Thymus (tissue), 11 donors: ENCODE measurements around the gene ESRRB. TPM values are rescaled to one million over a fixed set of nuclear protein-coding genes. Genes with fewer than 3 reads are reported as not detected.

Experiments used
- DNase-seq, 9 donors: peaks; one replicate each; pipeline ENCODE4 v3.0.0-alpha.2; 2013; ENCODE audit warnings: low spot score in 9 of 9, low read depth in 6 of 9, missing footprints in 1 of 9
- H3K27ac ChIP-seq, 2 donors: one replicate each; pipeline ENCODE4 v1.5.1; 2013; ENCODE audit warnings: control low read depth in 1 of 2, low read depth in 1 of 2, low read length in 1 of 2, mild to moderate bottlenecking in 1 of 2, moderate library complexity in 1 of 2
- H3K27me3 ChIP-seq, 2 donors: one replicate each; pipeline ENCODE4 v1.5.1; 2013; ENCODE audit warnings: low read length in 1 of 2; ENCODE audit not compliant: control insufficient read depth in 2 of 2, insufficient read depth in 1 of 2
- H3K36me3 ChIP-seq, 2 donors: one replicate each; pipeline ENCODE4 v1.5.1; 2013; ENCODE audit warnings: low read length in 1 of 2, mild to moderate bottlenecking in 1 of 2, moderate library complexity in 1 of 2; ENCODE audit not compliant: control insufficient read depth in 2 of 2, insufficient read depth in 2 of 2
- H3K4me1 ChIP-seq, 2 donors: one replicate each; pipeline ENCODE4 v1.5.1; 2013; ENCODE audit warnings: low read length in 2 of 2; ENCODE audit not compliant: control insufficient read depth in 2 of 2, insufficient read depth in 2 of 2
- H3K4me3 ChIP-seq, 2 donors: one replicate each; pipeline ENCODE4 v1.5.1; 2013; ENCODE audit warnings: low read length in 2 of 2, control low read depth in 1 of 2, mild to moderate bottlenecking in 1 of 2
- H3K9me3 ChIP-seq, 2 donors: one replicate each; pipeline ENCODE4 v1.5.1; 2013; ENCODE audit warnings: low read length in 1 of 2, mild to moderate bottlenecking in 1 of 2; ENCODE audit not compliant: control insufficient read depth in 2 of 2, insufficient read depth in 1 of 2
- whole genome bisulfite sequencing: extraction: QIAGEN DNeasy Blood & Tissue Kit; methylation state at CpG from one replicate; pipeline ENCODE4 v1.1.7; 2013; 5-methylcytosine and 5-hydroxymethylcytosine counted together
- polyA plus RNA-seq: library from polyadenylated mRNA; stranded (reverse); fragments of 200-250 nt; gene quantifications from one replicate; pipeline ENCODE4 v1.2.3, GENCODE V29; 2013
- total RNA-seq: library from RNA; stranded (reverse); fragments of 120-200 nt; gene quantifications from one replicate; pipeline ENCODE4 v1.2.4, GENCODE V29; 2013
- donor health status: healthy.

The ESRRB gene
- total and polyA plus RNA-seq, 2 donors: 0.47 to 0.66 TPM

DNA sequence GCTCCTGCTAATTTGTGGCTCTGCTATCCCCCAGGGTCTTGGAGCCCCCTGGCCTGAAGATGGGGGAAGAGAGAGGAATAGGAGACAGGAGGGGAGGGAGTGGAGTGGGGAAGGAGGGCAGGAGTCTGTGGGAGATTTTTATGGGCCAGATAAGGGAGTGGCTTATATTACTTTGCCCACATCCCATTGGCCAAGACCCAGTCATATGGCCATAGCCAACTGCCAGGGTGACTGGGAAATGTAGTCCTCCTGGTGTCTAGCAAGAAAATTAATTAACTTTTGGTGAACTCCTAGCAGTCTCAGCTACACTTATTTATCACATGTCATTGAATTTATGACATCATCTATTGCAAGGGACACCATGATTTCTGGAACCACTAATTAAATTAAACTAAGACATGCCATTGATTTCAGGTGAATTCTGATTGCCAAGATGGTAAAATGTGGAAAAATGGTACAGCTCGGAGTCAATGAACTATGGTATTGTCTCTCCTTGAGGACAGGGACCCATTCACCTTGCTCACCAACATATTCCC lies 50.3 kb downstream of the ESRRB start:
- no peaks in the 10 kb centered on the region for H3K36me3 ChIP-seq
- no peak overlapping the region for H3K27ac ChIP-seq
- no peaks in the 10 kb centered on the region for H3K4me1 ChIP-seq
- H3K27me3 ChIP-seq: no peaks in the 10 kb centered on the region
- DNase-seq: no peak
- 99% methylated on average over 1 of the region's 1 CpG for WGBS
- H3K4me3 ChIP-seq: no peak overlapping the region
- no peaks in the 10 kb centered on the region for H3K9me3 ChIP-seq

DNA sequence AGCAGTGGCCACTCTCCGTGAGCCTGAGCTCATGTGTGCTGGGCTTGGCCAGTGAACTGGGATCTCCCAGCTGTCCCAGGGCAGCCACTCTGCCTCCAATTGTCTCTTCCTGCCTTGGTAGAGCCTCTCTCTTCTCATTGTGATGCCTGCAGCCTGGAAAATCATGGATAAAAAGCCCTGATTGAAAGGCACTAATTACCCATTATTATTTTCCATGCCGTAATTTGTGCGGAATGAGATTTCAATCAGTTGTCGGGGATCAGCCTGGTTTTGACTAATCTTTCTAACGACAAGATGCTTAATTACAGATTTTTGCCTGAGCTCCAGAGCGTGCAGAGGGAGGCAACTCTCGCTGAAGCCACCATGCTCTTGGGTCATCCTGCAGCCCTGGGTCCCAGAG lies 52.7 kb downstream of the ESRRB start:
- Histone ChIP-seq H3K36me3 (no peaks in the 10 kb centered on the region), H3K4me3 (no peak overlapping the region), H3K4me1 (no peaks in the 10 kb centered on the region), H3K27me3 (no peaks in the 10 kb centered on the region), H3K9me3 (no peaks in the 10 kb centered on the region), H3K27ac (no peak overlapping the region)
- 95% methylated on average over 7 of the region's 7 CpGs for WGBS
- no peak for DNase-seq

DNA sequence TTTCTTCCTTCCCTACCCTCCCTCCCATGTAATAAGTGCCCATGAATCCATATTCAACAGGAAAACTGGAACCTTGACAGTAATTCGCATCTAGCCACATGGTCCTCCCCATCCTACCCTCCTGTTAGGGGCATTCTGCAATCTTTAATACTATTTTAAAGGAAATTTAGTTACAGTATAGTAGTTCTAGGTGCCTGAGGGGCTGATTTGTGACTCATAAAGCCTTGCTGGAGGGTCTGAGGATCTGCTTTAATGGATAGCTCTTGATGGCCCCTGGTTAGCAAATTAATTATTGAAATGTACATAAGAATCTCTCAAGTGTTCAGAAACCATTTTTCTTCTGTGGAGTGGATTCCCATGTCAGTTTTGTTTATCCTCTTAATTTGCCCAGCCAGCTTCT lies 54.1 kb downstream of the ESRRB start:
- Histone ChIP-seq H3K36me3 (no peaks in the 10 kb centered on the region), H3K27ac (no peak overlapping the region), H3K27me3 (no peaks in the 10 kb centered on the region), H3K4me3 (no peak overlapping the region), H3K9me3 (no peaks in the 10 kb centered on the region), H3K4me1 (no peaks in the 10 kb centered on the region)
- no peak for DNase-seq
- WGBS: 96% methylated on average over 1 of the region's 1 CpG

DNA sequence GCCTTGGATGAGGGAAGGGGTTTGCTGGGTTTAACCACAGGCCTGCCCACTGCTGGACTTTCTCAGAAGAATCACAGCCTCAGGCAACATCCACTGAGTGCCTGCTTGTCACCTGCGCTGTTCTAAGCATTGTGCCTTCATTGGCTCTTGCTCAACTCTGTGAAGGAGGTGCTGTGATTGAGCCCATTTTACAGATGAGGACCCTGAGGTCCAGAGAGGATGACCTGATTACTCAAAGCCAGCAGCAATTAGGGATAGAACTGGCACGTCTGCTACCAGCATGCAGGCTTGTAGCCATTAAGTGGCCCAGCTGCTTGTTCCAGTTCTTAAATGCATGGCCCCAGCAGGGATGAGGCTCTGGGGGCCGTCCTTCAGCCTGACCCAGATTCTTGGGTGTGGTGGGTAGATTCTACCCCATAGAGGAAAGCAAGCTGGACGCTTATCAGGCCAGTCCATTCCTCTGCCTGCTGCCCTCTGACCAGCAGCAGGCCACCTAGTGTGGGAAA lies 54.6 kb downstream of the ESRRB start:
- Histone ChIP-seq H3K4me3 (no peak overlapping the region), H3K9me3 (no peaks in the 10 kb centered on the region), H3K36me3 (no peaks in the 10 kb centered on the region), H3K27me3 (no peaks in the 10 kb centered on the region), H3K4me1 (no peaks in the 10 kb centered on the region), H3K27ac (no peak overlapping the region)
- no peak for DNase-seq
- WGBS: 90% methylated on average over 4 of the region's 4 CpGs

DNA sequence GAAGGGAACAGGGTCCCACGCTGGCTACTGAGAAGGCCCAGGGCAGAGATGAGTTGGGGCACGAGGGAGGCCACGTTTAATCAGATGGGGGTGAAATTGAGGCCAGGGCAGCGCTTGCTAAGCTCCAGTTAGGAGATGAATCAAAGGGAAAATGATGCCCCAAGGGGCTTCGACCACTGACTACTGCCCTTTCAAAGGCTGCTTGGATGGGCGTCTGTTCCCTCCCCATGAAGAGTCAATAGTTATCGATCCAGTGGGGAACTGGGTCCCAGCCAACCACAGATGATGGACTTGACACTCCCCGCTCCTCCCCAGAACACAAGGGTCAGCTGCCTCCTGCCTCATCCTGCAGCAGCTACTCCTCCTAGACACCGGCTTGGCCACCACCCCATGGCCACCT lies 55.6 kb downstream of the ESRRB start:
- no peaks in the 10 kb centered on the region for H3K36me3 ChIP-seq
- H3K27me3 ChIP-seq: no peaks in the 10 kb centered on the region
- DNase-seq: no peak
- no peaks in the 10 kb centered on the region for H3K9me3 ChIP-seq
- no peak overlapping the region for H3K27ac ChIP-seq
- 86% methylated on average over 9 of the region's 9 CpGs for WGBS
- no peak overlapping the region for H3K4me3 ChIP-seq
- H3K4me1 ChIP-seq: no peaks in the 10 kb centered on the region

DNA sequence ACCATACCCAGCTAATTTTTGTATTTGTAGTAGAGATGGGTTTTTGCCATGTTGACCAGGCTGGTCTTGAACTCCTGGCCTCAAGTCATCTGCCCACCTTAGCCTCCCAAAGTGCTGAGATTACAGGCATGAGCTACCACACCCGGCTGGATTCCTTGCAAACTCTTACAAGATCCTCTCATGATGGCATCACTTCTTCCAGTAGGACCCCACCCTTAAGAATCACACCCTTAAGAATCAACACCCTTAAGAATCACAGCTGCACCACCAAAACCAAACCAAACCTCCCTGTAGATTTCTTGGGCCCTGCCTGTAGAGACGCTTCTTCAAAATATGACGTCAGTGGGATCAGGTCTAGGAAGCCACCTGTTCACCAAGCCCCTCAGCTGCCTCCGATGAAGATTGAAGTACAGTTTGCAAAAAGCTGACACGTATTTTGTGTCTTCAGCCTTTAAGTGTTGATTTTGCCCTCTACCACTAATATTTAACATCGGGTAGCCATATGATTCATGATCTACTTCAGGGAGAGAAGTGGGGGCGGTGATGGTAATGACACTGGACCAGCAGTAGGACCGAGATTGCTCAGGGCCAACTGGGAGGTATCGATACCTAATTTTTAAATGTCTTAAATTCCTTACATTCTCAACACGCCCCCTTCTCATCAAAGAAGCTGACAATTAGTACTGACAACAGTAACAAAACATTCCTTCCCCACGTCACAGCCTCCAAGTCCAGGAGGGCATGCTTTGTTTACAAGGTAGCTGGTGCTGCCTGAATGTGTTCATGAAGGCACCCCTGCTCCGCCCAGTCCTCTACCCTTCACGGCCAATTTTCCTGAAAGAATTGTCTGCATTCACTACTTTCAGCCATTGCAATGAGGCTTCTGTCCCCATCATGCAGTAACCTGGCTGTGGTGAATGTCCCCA lies 57.2 kb downstream of the ESRRB start:
- Histone ChIP-seq H3K36me3 (no peaks in the 10 kb centered on the region), H3K27me3 (no peaks in the 10 kb centered on the region), H3K27ac (no peak overlapping the region), H3K4me3 (no peak overlapping the region), H3K4me1 (no peaks in the 10 kb centered on the region), H3K9me3 (no peaks in the 10 kb centered on the region)
- 88% methylated on average over 13 of the region's 13 CpGs for WGBS
- no peak for DNase-seq

DNA sequence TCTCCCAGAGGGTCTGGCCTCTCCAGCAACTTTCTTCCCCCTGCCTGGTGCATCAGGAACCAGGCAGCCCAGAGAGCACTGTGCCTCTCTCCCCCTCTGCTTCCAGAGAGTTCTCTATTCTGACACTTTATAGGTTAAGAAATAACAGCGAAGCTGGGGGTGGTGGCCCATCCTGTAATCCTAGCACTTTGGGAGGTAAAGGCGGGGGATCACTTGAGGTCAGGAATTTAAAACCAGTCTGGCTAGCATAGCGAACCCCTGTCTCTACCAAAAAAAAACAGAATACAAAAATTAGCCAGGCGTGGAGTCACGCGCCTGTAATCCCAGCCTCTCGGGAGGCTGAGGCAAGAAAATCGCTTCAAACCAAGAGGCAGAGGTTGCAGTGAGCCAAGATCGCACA lies 58.3 kb downstream of the ESRRB start:
- Histone ChIP-seq H3K9me3 (peaks cover 0 to 1% of the 10 kb centered on the region in 2 donors), H3K27me3 (no peaks in the 10 kb centered on the region), H3K4me3 (no peak overlapping the region), H3K36me3 (no peaks in the 10 kb centered on the region), H3K4me1 (no peaks in the 10 kb centered on the region), H3K27ac (no peak overlapping the region)
- peak in 1 of 9 donors; percentile 12 for DNase-seq
- WGBS: 91% methylated on average over 9 of the region's 9 CpGs

DNA sequence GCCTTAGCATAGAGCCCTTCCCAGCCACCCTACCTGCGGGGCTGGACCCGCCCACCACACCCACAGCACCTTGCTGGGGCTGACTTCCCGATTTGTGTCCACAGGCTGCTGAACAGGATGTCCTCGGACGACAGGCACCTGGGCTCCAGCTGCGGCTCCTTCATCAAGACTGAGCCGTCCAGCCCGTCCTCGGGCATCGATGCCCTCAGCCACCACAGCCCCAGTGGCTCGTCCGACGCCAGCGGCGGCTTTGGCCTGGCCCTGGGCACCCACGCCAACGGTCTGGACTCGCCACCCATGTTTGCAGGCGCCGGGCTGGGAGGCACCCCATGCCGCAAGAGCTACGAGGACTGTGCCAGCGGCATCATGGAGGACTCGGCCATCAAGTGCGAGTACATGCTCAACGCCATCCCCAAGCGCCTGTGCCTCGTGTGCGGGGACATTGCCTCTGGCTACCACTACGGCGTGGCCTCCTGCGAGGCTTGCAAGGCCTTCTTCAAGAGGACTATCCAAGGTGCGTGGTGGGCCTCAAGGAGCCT lies 63.4 kb downstream of the ESRRB start:
- 97% methylated on average over 33 of the region's 33 CpGs for WGBS
- no peaks in the 10 kb centered on the region for H3K36me3 ChIP-seq

DNA sequence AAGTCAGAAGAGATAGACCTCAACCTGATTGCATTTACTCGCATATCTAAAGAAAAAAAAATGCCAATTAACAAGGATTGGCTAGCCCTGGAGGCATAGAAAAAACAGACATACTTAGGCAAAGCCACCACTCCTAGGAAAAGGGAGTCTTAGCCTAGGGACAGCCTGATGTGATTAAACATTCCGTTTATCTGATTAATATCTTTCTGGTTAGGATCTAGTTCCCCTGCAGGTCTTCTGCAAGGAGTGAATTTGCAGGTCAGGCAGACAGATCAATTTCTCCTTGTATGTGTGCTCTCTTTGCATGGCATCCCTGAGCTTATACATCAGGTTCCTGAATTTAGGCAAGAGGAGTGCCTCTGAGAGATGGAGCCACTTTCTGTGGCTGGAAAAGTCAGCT lies 70.5 kb downstream of the ESRRB start:
- Histone ChIP-seq H3K27me3 (no peaks in the 10 kb centered on the region), H3K4me1 (no peaks in the 10 kb centered on the region), H3K4me3 (no peak overlapping the region), H3K9me3 (no peaks in the 10 kb centered on the region), H3K36me3 (no peaks in the 10 kb centered on the region), H3K27ac (no peak overlapping the region)
- no peak for DNase-seq
- 94% methylated on average over 2 of the region's 2 CpGs for WGBS

More for the DNA sequence above, 63.4 kb downstream of the ESRRB start:
- DNase-seq: no peak
- no peak overlapping the region for H3K27ac ChIP-seq
- peaks cover 0 to 4% of the 10 kb centered on the region in 2 donors for H3K9me3 ChIP-seq
- no peaks in the 10 kb centered on the region for H3K4me1 ChIP-seq
- no peak overlapping the region for H3K4me3 ChIP-seq
- H3K27me3 ChIP-seq: no peaks in the 10 kb centered on the region
